Measurements from ENCODE around the gene INO80E.

- TF ChIP-seq CTCF (IDR thresholded peaks at IDR 0.05) (no peak), POLR2A (IDR thresholded peaks at IDR 0.05) (no peak)
Observed at GRCh38 chr16:30053376-30054015, 57.5 kb downstream of the INO80E start.
